IMR-90 (cell line): ENCODE measurements around the gene VDR. TPM values are rescaled to one million over a fixed set of nuclear protein-coding genes. Genes with fewer than 3 reads are reported as not detected.

Experiments
- ATAC-seq: fragments of 200-7000 bp; cut with Tn5 transposase; 2 replicates; pipeline ENCODE4 v1.9.1; 2020; ENCODE audit warnings: low read depth, mild to moderate bottlenecking, moderate library complexity
- BruUV-seq: library from RNA; stranded (reverse); fragments of 400-500 nt; replicated peaks from 2 replicates; lab custom pipeline; 2021; lab: Mats Ljungman, UMichigan
- CTCF ChIA-PET: fragments of 300-600 bp; formaldehyde crosslinking; extraction: SDS; loops from one replicate; lab custom pipeline; 2021; ENCODE audit warnings: antibody characterized with exemption; lab: Yijun Ruan, JAX
- POLR2A ChIA-PET: fragments of 300-600 bp; sonication (Branson Sonifier 250); formaldehyde crosslinking; loops from one replicate; lab custom pipeline; 2022; ENCODE audit warnings: antibody characterized with exemption; ENCODE audit not compliant: unreplicated experiment; lab: Charles Lee
- DNase-seq: peaks from one replicate; pipeline ENCODE4 v3.0.0; 2013
- H2AFZ ChIP-seq: replicated peaks from 2 replicates; pipeline ENCODE3; 2013; ENCODE audit warnings: low read length, mild to moderate bottlenecking; ENCODE audit not compliant: poor library complexity
- H2AK5ac ChIP-seq: 2 replicates; pipeline ENCODE4 v1.6.1; 2013; ENCODE audit warnings: low read depth, low read length, inconsistent platforms
- H2AK9ac ChIP-seq: replicated peaks from 2 replicates; pipeline ENCODE3; 2013; ENCODE audit warnings: mild to moderate bottlenecking, low read depth, low read length, moderate library complexity; ENCODE audit not compliant: poor library complexity
- H2BK120ac ChIP-seq: 2 replicates; pipeline ENCODE4 v1.6.1; 2013; ENCODE audit warnings: low read depth, low read length, inconsistent platforms
- H2BK15ac ChIP-seq: 3 replicates; pipeline ENCODE4 v1.6.1; 2013; ENCODE audit warnings: low read depth, low read length, inconsistent platforms
- H2BK20ac ChIP-seq: 2 replicates; pipeline ENCODE4 v1.6.1; 2013; ENCODE audit warnings: low read depth, mild to moderate bottlenecking, inconsistent platforms, low read length, moderate library complexity
- H2BK5ac ChIP-seq: 2 replicates; pipeline ENCODE4 v1.6.1; 2013; ENCODE audit warnings: mild to moderate bottlenecking, low read depth, low read length, inconsistent platforms; ENCODE audit not compliant: poor library complexity, severe bottlenecking
- H3K14ac ChIP-seq: replicated peaks from 2 replicates; pipeline ENCODE4 v1.6.1; 2013; ENCODE audit warnings: low read depth, low read length, inconsistent platforms
- H3K18ac ChIP-seq: 2 replicates; pipeline ENCODE4 v1.6.1; 2013; ENCODE audit warnings: low read depth, low read length, control low read depth
- H3K23ac ChIP-seq: 2 replicates; pipeline ENCODE4 v1.6.1; 2013; ENCODE audit warnings: low read depth, low read length, inconsistent platforms
- H3K27ac ChIP-seq: 2 replicates; pipeline ENCODE4 v1.5.1; 2013; ENCODE audit warnings: mild to moderate bottlenecking, control low read depth, low read length; ENCODE audit not compliant: insufficient read depth
- H3K27me3 ChIP-seq: 2 replicates; pipeline ENCODE4 v1.6.1; 2013; ENCODE audit warnings: low read length; ENCODE audit not compliant: control insufficient read depth, insufficient read depth
- H3K36me3 ChIP-seq: 2 replicates; pipeline ENCODE4 v1.6.1; 2013; ENCODE audit warnings: low read length, mixed read lengths; ENCODE audit not compliant: control insufficient read depth, insufficient read depth
- H3K4ac ChIP-seq: 2 replicates; pipeline ENCODE4 v1.6.1; 2013; ENCODE audit warnings: low read depth, low read length, inconsistent platforms
- H3K4me1 ChIP-seq: 2 replicates; pipeline ENCODE4 v1.6.1; 2013; ENCODE audit warnings: low read length, mixed read lengths; ENCODE audit not compliant: control insufficient read depth, insufficient read depth
- H3K4me2 ChIP-seq: 2 replicates; pipeline ENCODE4 v1.6.1; 2013; ENCODE audit warnings: low read depth, mild to moderate bottlenecking, control low read depth, low read length, moderate library complexity
- H3K4me3 ChIP-seq: 2 replicates; pipeline ENCODE4 v1.5.1; 2013; ENCODE audit warnings: low read depth, mild to moderate bottlenecking, control low read depth, low read length, moderate library complexity; ENCODE audit not compliant: insufficient read depth
- H3K56ac ChIP-seq: 2 replicates; pipeline ENCODE4 v1.6.1; 2013; ENCODE audit warnings: low read length, inconsistent platforms; ENCODE audit not compliant: insufficient read depth; ENCODE audit errors: extremely low read depth
- H3K79me1 ChIP-seq, 2 experiments: 2 replicates each; pipeline ENCODE4 v1.6.1; 2013; ENCODE audit warnings: low read length in 2 of 2, inconsistent platforms in 1 of 2, low read depth in 1 of 2
- H3K9ac ChIP-seq: 2 replicates; pipeline ENCODE4 v1.6.1; 2013; ENCODE audit warnings: low read depth, low read length, control low read depth
- H3K9me1 ChIP-seq: 2 replicates; pipeline ENCODE4 v1.6.1; 2013; ENCODE audit warnings: low read length, inconsistent platforms; ENCODE audit not compliant: insufficient read depth
- H3K9me3 ChIP-seq: 2 replicates; pipeline ENCODE4 v1.6.1; 2013; ENCODE audit warnings: low read length; ENCODE audit not compliant: control insufficient read depth, insufficient read depth
- H4K20me1 ChIP-seq: 2 replicates; pipeline ENCODE4 v1.6.1; 2013; ENCODE audit warnings: low read length, inconsistent platforms; ENCODE audit not compliant: insufficient read depth
- H4K5ac ChIP-seq: 2 replicates; pipeline ENCODE4 v1.6.1; 2013; ENCODE audit warnings: mild to moderate bottlenecking, low read depth, low read length, control low read depth
- H4K8ac ChIP-seq, 2 experiments: 2 replicates each; pipeline ENCODE4 v1.6.1; 2013; ENCODE audit warnings: low read depth in 2 of 2, low read length in 2 of 2, control low read depth in 1 of 2, inconsistent platforms in 1 of 2
- H4K91ac ChIP-seq: 2 replicates; pipeline ENCODE4 v1.6.1; 2013; ENCODE audit warnings: low read depth, low read length, inconsistent platforms; ENCODE audit not compliant: insufficient read depth
- BHLHE40 ChIP-seq: fragments of 150-350 bp; IDR thresholded peaks from 2 replicates; pipeline ENCODE4 v1.6.1; 2016; ENCODE audit warnings: mild to moderate bottlenecking, low read depth, low read length
- CHD1 ChIP-seq: IDR thresholded peaks from 2 replicates; pipeline ENCODE4 v1.6.1; 2012; ENCODE audit warnings: low read depth, low read length, improper control_type of control experiment
- ELK1 ChIP-seq: fragments of 150-350 bp; IDR thresholded peaks from 2 replicates; pipeline ENCODE4 v1.6.1; 2016; ENCODE audit warnings: low read depth, mild to moderate bottlenecking, low read length, moderate library complexity, borderline replicate concordance
- FOS ChIP-seq: fragments of 150-350 bp; IDR thresholded peaks from 2 replicates; pipeline ENCODE4 v1.6.1; 2016; ENCODE audit warnings: low read depth, low read length
- MAFK ChIP-seq: IDR thresholded peaks from 2 replicates; pipeline ENCODE4 v1.6.1; 2012; ENCODE audit warnings: low read depth, low read length, improper control_type of control experiment
- MXI1 ChIP-seq: IDR thresholded peaks from 2 replicates; pipeline ENCODE4 v1.6.1; 2012; ENCODE audit warnings: low read depth, mild to moderate bottlenecking, low read length, moderate library complexity, borderline replicate concordance
- NFE2L2 ChIP-seq: fragments of 150-350 bp; IDR thresholded peaks from 2 replicates; pipeline ENCODE4 v1.6.1; 2016; ENCODE audit warnings: low read depth, mild to moderate bottlenecking, low read length
- RAD21 ChIP-seq: IDR thresholded peaks from 2 replicates; pipeline ENCODE4 v1.6.1; 2012; ENCODE audit warnings: low read length, improper control_type of control experiment
- RCOR1 ChIP-seq: IDR thresholded peaks from 2 replicates; pipeline ENCODE4 v1.6.1; 2012; ENCODE audit warnings: mild to moderate bottlenecking, low read length, improper control_type of control experiment; ENCODE audit not compliant: insufficient replicate concordance
- RFX5 ChIP-seq: IDR thresholded peaks from 2 replicates; pipeline ENCODE4 v1.8.0; 2012; ENCODE audit warnings: low read depth, mild to moderate bottlenecking, low read length, moderate library complexity
- WGBS, 2 experiments: methylation state at CpG; one replicate each; pipeline versions ENCODE4 v1.1.5 to v1.1.7; 2013; ENCODE audit warnings: missing lambda C conversion rate in 2 of 2; ENCODE audit not compliant: insufficient read length in 1 of 2; ENCODE audit errors: extremely low coverage in 2 of 2; 5-methylcytosine and 5-hydroxymethylcytosine counted together
- dilution Hi-C: fragments of 300-500 bp; cut with HindIII; formaldehyde crosslinking; loops from one replicate; pipeline ENCODE4 v1.14.3; 2018; ENCODE audit warnings: low sequenced_read_pairs; ENCODE audit not compliant: unreplicated experiment
- in situ Hi-C: fragments of 300-500 bp; cut with MboI; formaldehyde crosslinking; loops from 3 replicates; pipeline ENCODE4 v1.14.3; 2019; ENCODE audit warnings: low sequenced_read_pairs, inconsistent platforms, mixed read lengths
- intact Hi-C: fragments of 100-400 bp; cut with micrococcal nuclease; formaldehyde crosslinking; loops from 2 replicates; pipeline ENCODE4 v1.10.0; 2022
- polyA plus RNA-seq, 3 experiments: library from polyadenylated mRNA; depleted of rRNA; stranded (reverse); fragments of >200 nt; gene quantifications; 2 replicates each; pipeline ENCODE4 v1.2.3, GENCODE V29; 2012; ENCODE audit warnings: low replicate concordance in 1 of 3
- total RNA-seq: library from RNA; depleted of rRNA; stranded (reverse); fragments of >200 nt; gene quantifications from 2 replicates; pipeline ENCODE4 v1.2.3, GENCODE V29; 2012
- TF ChIP-seq, protein P1 (sequence below): fragments of 150-350 bp; IDR thresholded peaks from 2 replicates; pipeline ENCODE4 v1.6.1; 2017; ENCODE audit warnings: mild to moderate bottlenecking, antibody characterized with exemption, low read length, low read depth

The VDR gene
- total and polyA plus RNA-seq, 2 of the 4 experiments (the other 2 are of a cell fraction), result 5.4 to 8.5 TPM

DNA sequence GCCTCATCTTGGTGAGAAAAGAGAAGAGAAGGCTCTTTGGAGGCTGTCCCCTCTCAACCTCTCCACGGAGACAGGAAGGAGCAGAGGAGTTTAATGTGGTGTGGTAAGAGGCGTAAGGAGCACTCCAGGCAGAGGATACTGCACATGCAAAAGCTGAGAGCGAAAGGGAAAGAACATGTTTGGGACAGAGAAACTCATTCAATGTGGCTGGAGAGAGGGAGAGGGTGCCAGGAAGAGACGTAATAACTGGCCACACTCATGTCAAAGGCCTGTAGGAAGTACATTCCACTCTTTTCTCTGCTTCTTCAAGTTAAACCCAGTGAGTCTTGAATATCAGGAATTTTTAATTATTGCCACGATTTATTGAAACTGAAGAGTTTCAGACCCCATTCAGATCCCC, 12.0 kb downstream of the VDR start:
- no TSS peak for BruUV-seq
- no peak overlapping the region for H3K23ac ChIP-seq
- no peak overlapping the region for H3K4me3 ChIP-seq
- no peaks in the 10 kb centered on the region; the same call in 1 of the 2 replicates for H3K36me3 ChIP-seq
- peak; percentile 56 for DNase-seq
- H3K4me2 ChIP-seq, result no peak overlapping the region
- H3K4ac ChIP-seq, result no peak overlapping the region
- H4K20me1 ChIP-seq, result 0 out of 2 replicates have a peak, but pooled peaks cover 10% of the 10 kb centered on the region
- no peak overlapping the region for H2BK5ac ChIP-seq
- 0 out of 2 replicates have a peak, but pooled peaks have one; percentile 27 for ATAC-seq
- H4K5ac ChIP-seq, result no peak overlapping the region
- no peak overlapping the region for H3K18ac ChIP-seq
- in situ Hi-C loops (no loop called here), dilution Hi-C loops (no loop called here), intact Hi-C loops (no loop called here)
- no peak overlapping the region for H3K27ac ChIP-seq
- no peak overlapping the region for H3K56ac ChIP-seq
- H2AK9ac ChIP-seq, result no peak overlapping the region
- no peak overlapping the region for H3K14ac ChIP-seq
- ChIA-PET CTCF (no interaction called here), POLR2A (no interaction called here)
- no peak overlapping the region for H4K91ac ChIP-seq
- H4K8ac ChIP-seq, result no peak overlapping the region
- H2BK120ac ChIP-seq, result no peak overlapping the region
- peak overlapping the region; percentile 34 for H2AFZ ChIP-seq
- no peak overlapping the region for H3K9ac ChIP-seq
- H3K27me3 ChIP-seq, result no peaks in the 10 kb centered on the region
- WGBS, 2 experiments, result no CpG with 5 or more reads among the region's 5 CpGs
- peak overlapping the region; percentile 56 for H2AK5ac ChIP-seq
- no peak overlapping the region for H2BK15ac ChIP-seq
- H3K9me1 ChIP-seq, result peaks cover 15% of the 10 kb centered on the region; the same call in 1 of the 2 replicates
- TF ChIP-seq RAD21 (no peak), RFX5 (no peak), CHD1 (no peak), MXI1 (no peak), BHLHE40 (no peak), MAFK (no peak), ELK1 (no peak), RCOR1 (no peak), FOS (no peak), NFE2L2 (no peak)
- TF ChIP-seq, protein P1, sequence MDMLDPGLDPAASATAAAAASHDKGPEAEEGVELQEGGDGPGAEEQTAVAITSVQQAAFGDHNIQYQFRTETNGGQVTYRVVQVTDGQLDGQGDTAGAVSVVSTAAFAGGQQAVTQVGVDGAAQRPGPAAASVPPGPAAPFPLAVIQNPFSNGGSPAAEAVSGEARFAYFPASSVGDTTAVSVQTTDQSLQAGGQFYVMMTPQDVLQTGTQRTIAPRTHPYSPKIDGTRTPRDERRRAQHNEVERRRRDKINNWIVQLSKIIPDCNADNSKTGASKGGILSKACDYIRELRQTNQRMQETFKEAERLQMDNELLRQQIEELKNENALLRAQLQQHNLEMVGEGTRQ, result no peak
- H3K79me1 ChIP-seq, result peaks cover 2 to 18% of the 10 kb centered on the region in 2 experiments; a peak in 1 of 4 replicates
- H3K4me1 ChIP-seq, result 0 out of 2 replicates have a peak, but pooled peaks cover 2% of the 10 kb centered on the region
- H2BK20ac ChIP-seq, result no peak overlapping the region
- no peaks in the 10 kb centered on the region for H3K9me3 ChIP-seq
